Measurements from ENCODE around the gene LMO7. TPM values are rescaled to one million over a fixed set of nuclear protein-coding genes. Genes with fewer than 3 reads are reported as not detected.
"Not testable (repeated sequence)": the region's sequence is repeated elsewhere in the genome, so short reads cannot be mapped to it uniquely, and the experiment has no call there.

Gene LMO7
- total RNA-seq, 1 donor from 2014 or later, result 39.2 TPM

DNA sequence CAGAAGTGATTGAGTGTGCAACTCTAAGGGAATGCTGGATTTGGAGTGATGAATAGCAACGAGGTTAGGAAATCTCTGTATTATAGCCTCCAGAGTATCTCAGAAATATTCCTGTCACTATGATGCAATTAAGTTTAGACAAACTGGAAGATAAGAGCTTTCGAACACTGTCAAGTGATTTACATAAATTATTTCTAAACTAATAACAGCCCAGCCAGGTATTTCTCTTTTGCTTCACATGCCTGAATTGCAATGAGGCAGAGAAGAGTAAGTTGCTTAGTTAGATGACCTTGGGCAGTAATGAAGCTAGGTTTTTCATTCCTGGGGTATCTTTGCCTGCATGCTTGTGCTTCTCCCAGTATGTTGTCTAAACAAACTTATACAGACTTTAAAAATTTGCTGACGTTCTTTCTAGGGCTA lies 134.5 kb downstream of the LMO7 start:
- DNase-seq (ENCODE audit: low read depth in 2 of 2), result no peak

DNA sequence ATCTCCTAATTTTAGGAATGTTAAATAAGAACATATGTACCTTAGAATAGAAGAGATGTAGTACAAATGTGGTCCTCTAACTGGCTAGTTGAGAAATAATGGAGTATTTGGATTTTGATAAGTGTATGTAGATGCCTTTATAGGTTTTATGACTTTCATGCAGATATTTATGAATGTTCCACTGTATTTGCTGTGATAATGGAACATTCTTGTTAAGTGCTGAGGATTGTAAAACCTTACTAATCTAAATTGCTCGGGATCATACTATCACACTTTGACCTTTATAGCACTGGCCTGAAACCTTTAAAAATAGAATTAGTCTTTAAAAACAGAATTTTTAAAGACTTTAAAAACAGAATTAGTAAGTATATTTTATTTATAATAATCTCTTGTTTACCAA lies 135.1 kb downstream of the LMO7 start:
- DNase-seq (ENCODE audit: low read depth in 2 of 2), result no peak

DNA sequence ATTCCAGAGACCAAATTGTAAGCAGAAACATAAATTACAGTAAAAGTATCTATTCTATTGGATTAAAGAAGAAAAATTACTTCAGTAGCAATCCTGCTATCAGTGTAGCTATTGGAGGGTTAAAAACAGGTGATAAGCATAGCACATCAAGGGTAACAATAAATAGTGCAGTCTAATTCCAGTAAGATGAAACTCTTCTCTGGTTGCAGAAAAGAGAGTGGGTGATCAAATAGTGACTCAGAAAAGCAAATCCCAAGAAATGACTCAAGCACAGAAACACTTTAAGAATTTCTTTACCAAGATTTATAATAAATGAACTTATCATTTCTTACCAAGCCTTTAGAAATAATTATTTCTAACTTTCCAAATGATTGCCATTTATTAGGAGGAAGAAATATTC lies 135.7 kb downstream of the LMO7 start:
- peak in 1 of 2 donors; percentile 33 for DNase-seq (ENCODE audit: low read depth in 2 of 2)

DNA sequence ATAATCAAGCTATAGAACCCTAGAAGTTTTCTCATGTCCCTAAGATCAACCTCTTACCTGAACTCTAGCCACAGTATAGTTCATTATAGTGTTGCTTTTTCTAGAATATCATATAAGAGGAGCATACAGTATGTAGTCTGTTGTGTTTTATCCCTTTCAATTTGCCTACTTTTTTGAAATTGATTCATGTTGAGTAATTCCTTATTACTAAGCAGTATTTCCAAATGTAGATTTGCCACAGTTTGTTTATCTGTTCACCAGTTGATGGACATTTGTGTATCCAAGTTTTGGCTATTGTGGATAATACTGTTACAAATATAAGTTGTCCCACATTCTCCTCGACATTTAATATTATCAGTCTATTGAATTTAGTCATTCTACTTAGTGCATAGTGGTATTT lies 138.0 kb downstream of the LMO7 start:
- no peak for DNase-seq (ENCODE audit: low read depth in 2 of 2)

DNA sequence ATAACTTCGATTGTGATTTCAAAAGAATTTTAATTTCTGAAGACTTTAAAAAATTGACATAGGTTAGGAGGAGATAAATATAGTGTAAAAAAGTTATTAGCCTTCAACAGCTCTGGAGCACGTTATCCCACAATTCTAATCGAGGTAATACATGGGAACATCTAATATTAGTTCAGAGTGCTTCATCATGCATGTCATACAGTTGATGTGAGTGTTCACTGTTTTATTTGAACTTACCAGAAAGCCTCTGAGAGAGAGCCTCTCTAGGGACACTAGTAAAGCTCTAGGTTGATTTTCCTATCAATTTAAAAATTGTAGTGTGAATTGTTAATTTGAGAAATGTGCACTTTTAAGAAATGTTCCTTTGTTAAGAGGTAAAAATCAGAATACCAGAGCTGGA lies 140.4 kb downstream of the LMO7 start:
- no peak for DNase-seq (ENCODE audit: low read depth in 2 of 2)

DNA sequence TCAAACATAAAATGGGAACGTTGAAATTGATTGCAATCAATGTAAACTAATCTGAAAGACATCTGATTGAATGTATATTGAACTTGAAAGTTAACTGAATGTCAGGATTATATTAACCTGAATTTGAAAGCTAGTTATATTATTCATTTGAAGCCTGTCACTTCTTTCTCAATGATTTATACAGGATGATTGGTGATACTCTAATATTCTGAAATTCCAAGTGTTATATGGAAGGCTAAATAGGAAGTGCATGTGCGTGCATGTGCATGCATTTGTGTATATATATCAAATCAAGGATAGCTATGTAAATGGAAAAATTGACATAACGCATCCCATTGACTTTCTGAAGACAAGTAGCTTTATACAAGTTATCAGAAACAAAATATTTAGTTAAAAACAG lies 143.3 kb downstream of the LMO7 start:
- no peak for DNase-seq (ENCODE audit: low read depth in 2 of 2)

DNA sequence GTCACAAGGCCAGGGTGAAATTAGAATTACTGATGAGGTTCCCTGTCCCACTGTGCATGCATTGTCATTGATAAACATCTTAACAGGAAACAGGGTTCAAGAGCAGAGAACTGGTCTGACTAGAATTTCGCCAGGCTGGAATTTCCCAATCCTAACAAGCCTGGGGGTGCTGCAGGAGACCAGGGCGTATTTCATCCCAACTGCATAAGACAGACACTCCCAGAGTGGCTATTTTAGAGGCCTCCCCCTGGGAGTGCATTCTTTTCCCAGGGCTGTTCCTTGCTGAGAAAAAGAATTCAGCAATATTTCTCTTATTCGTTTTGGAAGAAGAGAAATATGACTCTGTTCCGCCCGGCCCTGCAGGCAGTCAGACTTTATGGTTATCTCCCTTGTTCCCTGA lies 144.0 kb downstream of the LMO7 start:
- DNase-seq (ENCODE audit: low read depth in 2 of 2), result not testable (repeated sequence)

DNA sequence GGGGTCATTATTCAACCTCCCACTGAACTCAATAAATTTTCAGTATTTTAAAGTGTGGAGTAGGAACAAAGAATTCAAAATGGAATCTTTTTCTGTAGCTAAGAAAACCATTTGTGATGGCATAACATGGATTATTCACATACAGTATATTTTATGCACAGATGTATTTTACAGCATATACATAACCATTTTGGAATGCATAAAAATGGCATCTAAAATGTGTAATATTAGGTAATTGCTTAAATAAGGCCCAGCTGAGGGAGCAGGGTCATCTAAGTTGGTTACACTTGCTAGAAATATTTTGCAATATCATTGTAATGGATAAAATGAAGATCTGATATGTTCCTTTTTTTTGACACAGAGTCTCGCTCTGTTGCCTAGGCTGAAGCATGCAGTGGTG lies 146.9 kb downstream of the LMO7 start:
- DNase-seq (ENCODE audit: low read depth in 2 of 2), result no peak

DNA sequence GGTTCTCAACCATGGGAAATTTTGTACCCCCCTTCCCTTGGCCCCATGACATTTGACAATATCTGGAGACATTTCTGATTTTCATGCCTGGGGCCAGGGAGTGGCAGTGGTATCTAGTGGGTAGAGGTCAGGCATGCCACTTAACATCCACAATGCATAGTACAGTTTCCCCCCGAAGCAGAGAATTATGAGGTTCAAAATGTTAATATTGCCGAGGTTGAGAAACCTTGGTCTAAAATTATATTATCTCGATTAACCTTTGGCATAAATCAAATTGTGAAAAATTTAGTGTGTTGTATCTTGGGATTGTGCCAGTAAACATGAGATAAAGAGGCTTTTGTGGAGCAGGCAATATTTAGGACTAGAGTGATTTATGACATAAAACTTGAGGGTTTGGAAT lies 147.9 kb downstream of the LMO7 start:
- no peak for DNase-seq (ENCODE audit: low read depth in 2 of 2)

DNA sequence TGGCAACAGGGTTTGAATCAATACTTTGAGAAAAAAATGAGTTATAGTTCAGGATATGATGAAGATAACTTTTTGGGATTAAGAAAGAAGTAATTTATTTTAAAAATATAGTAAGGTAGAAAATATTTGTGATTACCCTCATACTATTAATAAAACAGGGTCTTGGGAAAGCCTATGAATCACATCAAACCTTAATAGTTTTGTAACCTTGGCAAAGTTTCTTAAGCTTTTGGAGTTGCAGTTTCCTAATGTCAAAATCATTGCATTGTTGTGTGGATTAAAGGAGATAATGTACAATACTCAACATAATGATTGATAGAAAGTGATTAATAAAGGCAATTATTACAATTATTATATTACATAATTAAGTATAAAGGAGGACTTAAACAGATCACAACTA lies 149.0 kb downstream of the LMO7 start:
- no peak for DNase-seq (ENCODE audit: low read depth in 2 of 2)

DNA sequence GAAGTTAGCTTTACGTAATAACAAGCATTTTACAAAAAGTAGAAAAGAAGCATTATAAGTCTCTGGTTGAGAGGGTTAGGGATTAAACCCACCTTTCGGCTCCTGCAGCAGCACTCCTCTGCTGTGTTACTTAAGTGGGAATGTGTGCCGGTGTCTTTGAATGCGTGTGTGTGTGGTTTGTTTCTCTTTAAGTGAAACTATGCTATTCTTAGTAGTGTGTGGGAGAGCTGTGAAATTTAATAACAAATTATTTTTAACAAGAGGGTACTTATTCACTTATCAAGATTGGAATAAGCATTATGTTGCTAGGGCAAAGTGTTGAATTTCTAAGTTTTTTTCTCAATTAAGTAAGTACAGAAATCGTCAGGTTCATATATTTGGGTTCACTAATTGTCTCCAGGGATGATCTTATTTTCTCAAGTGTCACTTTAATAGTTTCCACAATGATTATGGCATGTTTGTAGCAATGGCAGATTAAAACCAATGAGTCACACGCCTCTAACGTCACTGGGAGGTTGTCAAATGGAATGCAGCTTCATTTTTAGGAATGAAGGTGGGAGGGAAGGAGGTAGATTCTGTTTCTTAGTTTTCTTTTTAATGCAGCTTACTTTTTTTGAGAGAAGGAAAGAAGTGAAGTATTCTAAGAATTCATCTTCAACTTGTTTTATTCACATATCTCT lies 151.3 kb downstream of the LMO7 start:
- no peak for DNase-seq (ENCODE audit: low read depth in 2 of 2)

DNA sequence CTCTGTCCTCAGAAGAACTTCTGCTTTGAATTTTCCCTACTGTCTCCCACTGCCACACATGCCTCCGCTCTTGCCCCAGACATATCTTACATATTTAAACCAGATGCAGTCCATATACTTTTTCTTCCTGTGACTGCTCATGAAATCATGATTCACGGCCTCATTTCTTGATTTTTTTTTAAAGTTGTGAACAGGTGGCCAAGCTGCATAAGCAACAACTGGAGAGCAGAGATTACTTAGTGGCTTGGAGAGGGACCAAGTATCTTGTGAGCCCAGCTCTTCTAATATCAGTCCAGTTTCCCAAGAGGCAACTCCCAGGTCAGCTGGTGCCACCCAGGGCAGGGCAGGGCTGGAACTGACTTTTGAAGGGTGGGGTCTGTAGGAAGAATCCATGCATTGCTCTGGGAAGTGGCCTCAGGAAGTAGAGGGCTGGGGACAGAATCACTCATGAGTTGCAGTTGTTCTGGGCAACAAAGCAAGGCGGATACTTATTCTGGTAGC lies 152.4 kb downstream of the LMO7 start:
- peak in 1 of 2 donors; percentile 68 for DNase-seq (ENCODE audit: low read depth in 2 of 2)

DNA sequence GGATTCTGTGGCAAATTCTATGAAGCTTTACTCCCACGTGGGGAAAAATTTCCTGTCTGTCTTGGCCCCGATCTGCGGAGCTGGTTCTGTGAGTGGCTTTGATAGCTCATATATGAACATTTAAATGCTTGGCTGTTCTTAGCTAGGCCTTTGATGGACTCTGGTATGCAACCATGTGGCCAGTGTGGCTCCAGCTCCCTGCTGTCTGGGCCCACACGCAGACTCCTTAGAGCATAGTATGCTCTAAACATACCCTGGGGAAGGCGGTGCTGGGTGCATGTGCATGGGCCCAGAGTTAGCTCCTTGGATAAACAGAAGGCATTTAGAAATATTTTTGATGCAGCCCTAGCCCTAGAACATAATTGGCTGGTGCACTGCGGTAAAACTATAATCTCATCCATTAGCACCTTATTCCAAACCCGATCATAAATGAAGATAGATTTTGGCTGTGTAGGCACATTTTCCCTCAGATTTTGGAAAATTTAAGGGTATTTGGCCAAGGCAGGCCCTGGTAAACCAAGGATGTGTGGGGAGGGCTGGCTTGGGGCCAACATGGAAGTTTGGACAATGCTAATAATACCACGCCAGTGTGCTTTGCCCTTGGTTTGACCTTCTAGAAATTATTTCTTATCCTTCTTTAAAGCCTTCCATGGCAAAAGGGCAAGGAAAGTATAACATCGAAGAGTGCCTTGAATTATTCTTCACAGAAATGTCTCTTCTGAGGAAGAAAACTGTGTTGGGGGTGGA lies 153.5 kb downstream of the LMO7 start:
- DNase-seq (ENCODE audit: low read depth in 2 of 2), result no peak

DNA sequence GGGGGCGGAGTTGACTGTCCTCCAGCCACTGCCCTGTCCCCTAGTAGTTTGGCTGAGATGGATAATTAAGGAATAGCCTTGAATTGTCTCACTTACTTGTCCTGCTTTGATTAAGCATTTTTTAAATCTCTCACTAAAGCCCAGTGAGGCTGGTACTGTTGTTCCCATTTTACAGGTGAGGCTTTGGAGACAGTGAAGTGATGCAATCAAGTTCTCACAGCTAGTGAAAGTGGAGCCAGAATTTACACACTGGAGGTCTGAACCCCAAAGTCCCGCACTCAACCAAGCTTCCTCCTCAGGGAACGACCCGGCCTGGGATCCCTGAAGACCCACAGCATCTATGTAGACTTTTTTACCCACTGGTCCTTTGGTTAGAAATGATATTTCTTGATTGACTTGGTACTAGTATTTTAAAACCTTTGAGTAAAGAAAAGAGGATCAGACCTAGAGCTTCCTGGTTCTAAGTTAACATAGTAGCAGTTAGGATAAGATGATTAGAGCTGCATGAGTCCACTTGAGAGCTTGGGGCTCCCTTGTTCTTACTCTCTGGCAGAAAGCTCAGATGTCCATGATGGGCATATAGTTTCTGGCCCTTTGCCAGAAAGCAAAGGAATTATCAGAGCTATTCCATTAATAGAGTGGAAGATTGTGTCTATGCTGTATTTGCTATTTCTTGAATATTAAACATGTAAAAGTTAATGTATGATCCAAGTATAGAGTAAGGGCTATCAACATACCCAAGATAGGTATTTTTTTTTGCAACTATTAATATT lies 154.3 kb downstream of the LMO7 start:
- DNase-seq (ENCODE audit: low read depth in 2 of 2), result no peak

DNA sequence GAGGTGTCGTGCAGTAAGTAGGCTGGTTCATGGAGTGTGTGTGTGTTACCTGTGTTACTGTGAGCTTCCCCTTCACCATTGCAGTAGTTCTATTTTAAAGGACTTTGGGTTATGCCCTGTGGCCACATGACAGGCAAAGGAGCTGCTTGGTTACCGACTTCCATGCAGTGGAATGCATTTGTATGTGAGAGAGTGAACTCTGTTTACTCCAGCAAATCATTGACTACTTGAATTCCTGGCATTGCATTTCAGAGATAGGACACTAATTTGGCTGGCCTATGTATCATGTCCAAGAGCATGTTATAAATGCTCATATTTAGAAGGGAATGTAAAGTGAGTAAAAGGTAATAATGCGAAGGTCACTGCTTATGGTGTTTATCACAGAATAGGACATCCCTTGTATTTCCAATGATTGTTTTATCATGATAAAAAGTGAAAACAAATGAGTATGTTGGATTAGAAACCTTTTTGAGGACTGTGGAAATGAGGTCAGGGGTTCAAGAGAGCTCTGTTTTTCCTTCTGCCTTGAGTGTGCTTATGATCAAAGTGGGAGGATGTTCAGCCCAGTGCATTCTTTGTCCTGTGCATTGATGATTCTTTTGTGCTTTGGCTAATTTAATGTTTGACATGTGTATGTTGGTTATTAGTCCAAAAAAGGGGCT lies 156.5 kb downstream of the LMO7 start:
- no peak for DNase-seq (ENCODE audit: low read depth in 2 of 2)

DNA sequence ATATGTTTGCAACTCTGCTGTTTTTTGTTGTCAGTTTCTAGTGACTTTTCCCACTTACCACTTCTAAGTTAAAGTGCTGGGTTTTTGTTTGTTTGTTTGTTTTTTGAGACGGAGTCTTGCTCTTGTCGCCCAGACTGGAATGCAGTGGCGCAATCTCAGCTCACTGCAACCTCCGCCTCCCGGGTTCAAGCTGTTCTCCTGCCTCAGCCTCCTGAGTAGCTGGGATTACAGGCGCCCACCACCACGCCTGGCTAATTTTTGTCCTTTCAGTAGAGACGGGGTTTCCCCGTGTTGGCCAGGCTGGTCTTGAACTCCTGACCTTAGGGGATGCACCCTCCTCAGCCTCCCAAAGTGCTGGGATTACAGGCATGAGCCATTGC lies 157.0 kb downstream of the LMO7 start:
- DNase-seq (ENCODE audit: low read depth in 2 of 2), result not testable (repeated sequence)

DNA sequence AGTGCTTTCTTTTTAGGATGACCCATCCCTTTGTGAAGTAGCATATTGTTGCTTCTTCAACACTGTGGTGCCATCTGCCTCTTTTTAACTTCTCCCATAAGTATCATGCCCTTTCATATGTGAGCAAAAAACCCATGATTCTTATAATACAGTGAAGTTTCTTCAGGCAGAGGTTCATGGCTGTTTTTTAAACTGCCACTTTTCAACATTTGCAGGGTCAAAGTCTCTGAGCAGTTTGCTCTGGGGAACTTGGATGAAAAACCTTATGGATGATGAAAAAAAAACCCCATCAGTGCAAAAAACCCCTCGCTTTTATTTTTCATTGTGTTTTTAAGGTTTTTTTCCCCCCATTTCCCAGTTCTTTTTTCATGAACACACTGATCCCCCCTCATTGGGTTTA lies 158.5 kb downstream of the LMO7 start:
- no peak for DNase-seq (ENCODE audit: low read depth in 2 of 2)

DNA sequence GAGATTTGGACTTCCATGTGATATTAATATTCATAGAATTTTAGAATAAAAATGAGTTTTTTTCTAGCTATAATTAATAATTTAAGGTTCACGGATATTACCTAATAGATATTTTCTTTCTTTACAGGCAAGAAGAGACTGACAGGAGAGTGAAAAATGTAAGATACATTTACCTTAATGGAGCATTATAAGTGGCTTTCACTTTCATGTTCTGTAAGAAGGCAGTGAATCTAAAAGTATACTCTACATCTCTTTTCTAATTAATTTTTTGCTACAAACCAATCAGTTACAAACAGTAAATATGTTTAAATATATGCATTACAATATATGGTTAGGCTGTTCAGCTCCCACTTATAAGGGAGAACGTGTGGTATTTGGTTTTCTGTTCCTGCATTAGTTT lies 159.1 kb downstream of the LMO7 start:
- no peak for DNase-seq (ENCODE audit: low read depth in 2 of 2)

DNA sequence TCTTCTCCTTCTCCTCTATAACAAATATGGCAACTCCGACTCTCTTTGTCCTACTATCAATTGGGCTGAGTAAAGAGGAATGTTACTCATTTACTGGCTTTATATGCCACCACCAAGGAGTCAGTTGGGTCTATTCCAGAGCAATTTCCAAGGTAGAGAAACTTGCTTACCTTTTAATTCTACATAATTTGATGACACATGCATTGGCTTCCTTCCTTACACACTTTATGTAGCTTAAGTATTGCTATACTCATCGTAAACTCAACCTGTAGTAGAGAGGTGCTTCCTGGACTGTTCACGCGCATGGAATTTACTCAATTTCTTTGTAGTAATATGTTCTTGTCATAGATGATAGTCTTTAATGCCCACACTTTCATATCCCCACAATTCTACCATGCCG lies 160.7 kb downstream of the LMO7 start:
- no peak for DNase-seq (ENCODE audit: low read depth in 2 of 2)

DNA sequence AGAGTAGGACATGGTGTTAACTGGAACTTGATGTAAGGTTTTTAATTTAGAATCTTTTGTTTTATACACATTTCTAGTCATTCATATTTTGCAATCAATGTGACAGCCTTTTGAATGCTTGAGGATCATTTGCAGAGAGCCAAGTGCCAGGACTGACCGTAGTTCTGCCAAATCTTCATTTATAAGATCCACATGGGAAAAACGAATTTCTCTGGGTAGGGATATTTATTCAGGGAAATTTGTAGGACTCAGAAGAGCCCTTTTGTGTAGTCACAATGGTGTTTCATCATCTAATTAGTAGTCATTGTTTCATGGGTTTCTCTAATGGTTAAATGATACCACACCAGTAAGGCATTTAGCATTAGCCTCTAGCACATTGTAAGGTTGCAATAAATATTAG lies 161.1 kb downstream of the LMO7 start:
- DNase-seq (ENCODE audit: low read depth in 2 of 2), result no peak

DNA sequence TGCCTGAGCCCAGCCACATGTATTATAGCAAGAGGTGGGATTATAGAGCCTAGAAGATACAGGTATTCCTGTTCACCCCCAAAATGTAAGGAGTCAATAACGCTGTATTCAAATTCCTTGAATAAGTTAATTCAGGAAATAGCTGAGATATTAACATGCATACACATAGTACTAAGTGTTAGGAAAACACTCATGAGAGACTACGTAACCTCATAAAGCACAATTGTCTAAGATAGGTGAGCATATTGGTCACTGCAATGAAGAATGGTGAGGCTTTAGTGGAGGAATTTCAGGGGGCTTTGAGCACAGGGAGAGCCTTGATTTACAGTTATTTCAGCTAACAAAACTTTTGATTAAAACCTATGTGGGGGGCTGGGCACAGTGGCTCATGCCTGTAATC lies 161.6 kb downstream of the LMO7 start:
- DNase-seq (ENCODE audit: low read depth in 2 of 2), result no peak

Data from dermis microvascular lymphatic vessel endothelial cell (primary cell).